Vagina (tissue), 2 donors: ENCODE results near the gene MSMB. TPM values are rescaled to one million over a fixed set of nuclear protein-coding genes. Genes with fewer than 3 reads are reported as not detected.

Experiments used
- DNase-seq, 2 donors: peaks; one replicate each; pipeline ENCODE4 v3.0.0-alpha.2; 2017; ENCODE audit errors: extremely low spot score in 2 of 2
- H3K27ac ChIP-seq: fragments of 200-600 bp; sonication (generic); one replicate; pipeline ENCODE4 v1.5.1; 2019
- H3K27me3 ChIP-seq: fragments of 200-600 bp; sonication (generic); one replicate; pipeline ENCODE4 v1.5.1; 2019
- H3K36me3 ChIP-seq, 2 donors: fragments of 200-600 bp; sonication (generic); one replicate each; pipeline ENCODE4 v1.5.1; 2017 to 2019
- H3K4me1 ChIP-seq: fragments of 200-600 bp; sonication (generic); one replicate; pipeline ENCODE4 v1.5.1; 2019
- H3K4me3 ChIP-seq, 2 donors: fragments of 200-600 bp; sonication (generic); 1 replicate in 1 of 2; 2 replicates in 1 of 2; pipeline ENCODE4 v1.5.1; 2016 to 2019
- H3K9me3 ChIP-seq: fragments of 200-600 bp; sonication (generic); one replicate; pipeline ENCODE4 v1.5.1; 2019
- CTCF ChIP-seq, 3 experiments: fragments of 450-650 bp in 2 of 3; fragments of 200-600 bp in 1 of 3; sonication (generic) in 1 of 3; IDR thresholded peaks; one replicate each; pipeline ENCODE4 v1.5.1; 2017 to 2019; ENCODE audit warnings: antibody characterized with exemption in 3 of 3, mild to moderate bottlenecking in 2 of 3, moderate library complexity in 2 of 3
- POLR2A ChIP-seq, 2 donors: fragments of 450-650 bp; IDR thresholded peaks; one replicate each; pipeline ENCODE4 v1.6.1; 2017; ENCODE audit warnings: antibody characterized with exemption in 2 of 2, mild to moderate bottlenecking in 2 of 2, moderate library complexity in 2 of 2
- POLR2AphosphoS5 ChIP-seq, 2 donors: sonication (generic); formaldehyde crosslinking; IDR thresholded peaks; one replicate each; pipeline ENCODE4 v1.9.0; 2017; ENCODE audit warnings: antibody characterized with exemption in 2 of 2, mild to moderate bottlenecking in 2 of 2, low read depth in 1 of 2; ENCODE audit not compliant: insufficient read depth in 1 of 2
- intact Hi-C: fragments of 100-400 bp; cut with DNase I; formaldehyde crosslinking; loops from one replicate; pipeline ENCODE4 v1.15.1; 2023
- total RNA-seq: library from RNA; depleted of rRNA; stranded (reverse); fragments of >200 nt; gene quantifications from one replicate; pipeline ENCODE4 v1.2.3, GENCODE V29; 2016

Gene MSMB
- total RNA-seq, 1 donor from 2014 or later = not detected

- Histone ChIP-seq H3K4me3 (no peak overlapping the region), H3K9me3 (no peaks in the 10 kb centered on the region), H3K36me3 (no peaks in the 10 kb centered on the region), H3K27ac (no peak overlapping the region), H3K4me1 (no peaks in the 10 kb centered on the region), H3K27me3 (no peaks in the 10 kb centered on the region)
- DNase-seq = no peak
- no peak for TF ChIP-seq CTCF (IDR thresholded peaks at IDR 0.05)
- intact Hi-C loops = no loop called here
Observed at GRCh38 chr10:46048152-46048551, 2.1 kb upstream of the MSMB start.

GRCh38 chr10:46042527-46042926, 3.5 kb downstream of the MSMB start:
- H3K27ac ChIP-seq = no peak overlapping the region
- no peak overlapping the region for H3K4me3 ChIP-seq
- DNase-seq = no peak
- no peaks in the 10 kb centered on the region for H3K9me3 ChIP-seq
- H3K4me1 ChIP-seq = no peaks in the 10 kb centered on the region
- H3K36me3 ChIP-seq = no peaks in the 10 kb centered on the region
- TF ChIP-seq POLR2A (IDR thresholded peaks at IDR 0.05) = no peak
- no peak for TF ChIP-seq POLR2AphosphoS5 (IDR thresholded peaks at IDR 0.05; ENCODE audit: insufficient read depth in 1 of 2, low read depth in 1 of 2)
- no peak for TF ChIP-seq CTCF (IDR thresholded peaks at IDR 0.05)
- H3K27me3 ChIP-seq = no peaks in the 10 kb centered on the region
- intact Hi-C loops = no loop called here

GRCh38 chr10:46040004-46040403, 6.1 kb downstream of the MSMB start:
- H3K4me3 ChIP-seq = no peak overlapping the region
- DNase-seq = no peak
- no peaks in the 10 kb centered on the region for H3K27me3 ChIP-seq
- no peak for TF ChIP-seq CTCF (IDR thresholded peaks at IDR 0.05)
- no peak for TF ChIP-seq POLR2A (IDR thresholded peaks at IDR 0.05)
- peak in 1 of 2 donors; percentile 43 for TF ChIP-seq POLR2AphosphoS5 (IDR thresholded peaks at IDR 0.05; ENCODE audit: insufficient read depth in 1 of 2, low read depth in 1 of 2)
- no peak overlapping the region for H3K27ac ChIP-seq
- no peaks in the 10 kb centered on the region for H3K9me3 ChIP-seq
- no peaks in the 10 kb centered on the region for H3K36me3 ChIP-seq
- no peaks in the 10 kb centered on the region for H3K4me1 ChIP-seq
- intact Hi-C loops = no loop called here

GRCh38 chr10:46037107-46037825, 8.8 kb downstream of the MSMB start:
- Histone ChIP-seq H3K36me3 (no peaks in the 10 kb centered on the region), H3K4me3 (no peak overlapping the region), H3K27ac (no peak overlapping the region), H3K4me1 (no peaks in the 10 kb centered on the region), H3K27me3 (no peaks in the 10 kb centered on the region), H3K9me3 (no peaks in the 10 kb centered on the region)
- no peak for DNase-seq
- TF ChIP-seq POLR2AphosphoS5 (IDR thresholded peaks at IDR 0.05; ENCODE audit: insufficient read depth in 1 of 2, low read depth in 1 of 2) = no peak
- TF ChIP-seq POLR2A (IDR thresholded peaks at IDR 0.05) = no peak
- TF ChIP-seq CTCF (IDR thresholded peaks at IDR 0.05) = no peak
- intact Hi-C loops = no loop called here

- H3K36me3 ChIP-seq = no peaks in the 10 kb centered on the region
- DNase-seq = no peak
- no peaks in the 10 kb centered on the region for H3K9me3 ChIP-seq
- no peaks in the 10 kb centered on the region for H3K27me3 ChIP-seq
- intact Hi-C loops = no loop called here
- no peak overlapping the region for H3K4me3 ChIP-seq
- H3K27ac ChIP-seq = no peak overlapping the region
- TF ChIP-seq POLR2A (IDR thresholded peaks at IDR 0.05) (no peak), POLR2AphosphoS5 (IDR thresholded peaks at IDR 0.05; ENCODE audit: insufficient read depth in 1 of 2, low read depth in 1 of 2) (no peak), CTCF (IDR thresholded peaks at IDR 0.05) (no peak)
- H3K4me1 ChIP-seq = no peaks in the 10 kb centered on the region
Observed at GRCh38 chr10:46035923-46036849, 9.9 kb downstream of the MSMB start.
